MV-4-11 (cell line): ENCODE results near the gene CASQ1.

Experiments
- DNase-seq: peaks from one replicate; lab custom pipeline; 2025; lab: John Stamatoyannopoulos, UW

CASQ1 gene

DNA sequence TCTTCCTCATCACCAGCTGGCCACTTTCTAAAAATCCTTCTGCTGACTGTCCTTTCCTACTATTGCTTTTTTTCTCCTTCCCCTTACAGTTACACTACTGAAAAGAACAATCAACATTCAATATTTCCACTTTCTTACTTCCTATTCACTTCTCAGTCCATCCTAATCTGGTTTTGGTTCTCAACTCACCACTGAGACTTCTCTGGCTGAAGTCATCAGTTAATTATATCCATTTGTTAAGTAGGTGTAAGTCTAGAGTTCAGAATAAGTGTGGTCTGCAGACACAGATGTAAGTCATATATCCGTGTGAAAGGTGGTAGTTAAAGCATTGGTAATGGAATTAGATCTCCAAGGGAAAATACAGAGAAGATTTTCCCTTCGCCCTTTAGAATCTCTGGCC lies 36.2 kb downstream of the CASQ1 start:
- DNase-seq: no peak

DNA sequence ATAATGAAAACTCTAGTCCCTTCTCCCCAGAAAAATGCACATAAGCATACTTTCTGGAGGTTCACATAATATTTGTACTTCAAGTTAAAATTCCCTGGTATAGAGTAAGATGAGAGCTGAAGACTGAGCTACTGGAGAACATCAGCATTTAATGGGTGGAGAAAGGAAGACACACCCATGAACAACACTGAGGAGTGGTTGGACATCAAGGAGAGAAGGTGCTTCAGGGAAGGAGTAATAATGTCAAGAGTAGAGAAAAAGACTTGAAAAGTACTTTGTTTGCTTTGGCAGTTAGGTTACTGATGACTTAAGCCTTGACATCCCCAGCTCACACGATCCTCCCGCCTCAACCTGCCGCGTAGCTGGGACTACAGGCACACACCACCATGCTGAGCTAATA lies 36.7 kb downstream of the CASQ1 start:
- DNase-seq: no peak

DNA sequence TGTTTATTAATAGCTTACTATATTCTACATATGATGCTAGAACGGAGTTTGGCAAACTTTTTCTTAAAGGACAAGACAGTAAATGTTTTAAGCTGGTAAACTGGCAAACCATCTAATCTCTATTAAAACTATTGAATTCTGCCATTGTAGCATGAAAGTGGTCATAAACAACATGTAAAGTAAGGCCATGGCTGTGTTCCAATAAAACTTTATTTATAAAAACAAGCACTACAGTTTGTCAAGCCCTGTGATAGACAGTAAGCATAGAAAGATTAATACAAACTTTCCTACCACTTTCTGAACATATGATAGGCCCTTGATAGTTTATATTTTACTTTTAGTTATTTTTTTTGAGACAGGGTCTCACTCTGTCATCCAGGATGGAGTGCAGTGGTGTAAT lies 37.2 kb downstream of the CASQ1 start:
- DNase-seq: no peak

DNA sequence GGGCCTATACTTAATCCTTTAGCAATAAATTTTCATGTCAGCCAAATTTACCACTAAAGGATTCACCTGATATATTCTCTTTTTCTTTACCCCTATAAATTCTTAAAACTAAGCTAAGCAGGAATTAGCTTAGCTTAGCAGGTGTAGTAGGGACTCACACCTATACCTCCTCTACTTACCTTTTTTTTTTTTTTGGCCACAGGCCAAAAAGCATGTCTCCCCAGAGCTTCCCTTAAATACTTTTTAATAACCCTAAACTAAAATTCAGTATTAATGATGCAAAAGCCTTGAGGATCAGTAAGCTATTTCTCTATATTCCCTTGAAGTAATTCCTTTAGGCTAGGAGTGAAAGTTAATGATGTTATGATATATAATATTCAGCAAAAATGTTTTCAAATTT lies 38.1 kb downstream of the CASQ1 start:
- no peak for DNase-seq

DNA sequence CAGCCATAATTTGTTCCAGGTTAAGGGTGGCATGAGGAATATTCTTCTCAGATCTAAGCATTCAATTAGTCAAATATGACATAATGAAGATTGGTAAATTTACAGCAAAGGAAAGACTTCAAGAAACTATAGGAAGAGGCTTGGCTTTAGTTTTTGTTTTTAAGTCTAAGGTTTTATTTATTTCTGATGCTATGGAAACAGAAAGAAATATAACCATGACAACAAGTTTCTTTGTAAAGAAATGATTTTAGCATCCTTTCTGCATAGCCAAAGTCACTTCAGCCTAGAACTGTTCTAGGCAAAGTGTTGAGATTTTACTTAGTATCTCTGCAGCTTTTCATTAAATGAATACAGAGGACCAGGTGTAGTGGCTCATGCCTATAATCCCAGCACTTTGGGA lies 42.5 kb downstream of the CASQ1 start:
- no peak for DNase-seq

DNA sequence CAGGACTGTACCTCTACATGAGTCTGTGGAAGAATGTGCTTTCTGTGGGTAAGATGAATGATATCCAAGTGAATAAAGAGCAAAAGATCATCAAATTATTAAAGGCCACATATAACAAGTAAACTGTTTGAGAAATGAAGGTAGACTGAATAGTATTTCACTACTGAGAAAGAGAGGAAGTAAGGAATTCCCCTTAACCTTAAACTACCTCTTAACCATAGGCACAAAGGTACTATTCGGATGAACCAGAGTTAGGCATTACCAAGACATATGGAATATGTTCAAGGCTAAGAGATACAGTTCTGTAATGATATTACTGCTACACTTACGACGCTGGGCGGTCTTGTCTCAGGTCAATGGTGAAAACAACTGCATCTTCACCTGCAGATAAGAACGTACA lies 46.4 kb downstream of the CASQ1 start:
- DNase-seq: no peak

DNA sequence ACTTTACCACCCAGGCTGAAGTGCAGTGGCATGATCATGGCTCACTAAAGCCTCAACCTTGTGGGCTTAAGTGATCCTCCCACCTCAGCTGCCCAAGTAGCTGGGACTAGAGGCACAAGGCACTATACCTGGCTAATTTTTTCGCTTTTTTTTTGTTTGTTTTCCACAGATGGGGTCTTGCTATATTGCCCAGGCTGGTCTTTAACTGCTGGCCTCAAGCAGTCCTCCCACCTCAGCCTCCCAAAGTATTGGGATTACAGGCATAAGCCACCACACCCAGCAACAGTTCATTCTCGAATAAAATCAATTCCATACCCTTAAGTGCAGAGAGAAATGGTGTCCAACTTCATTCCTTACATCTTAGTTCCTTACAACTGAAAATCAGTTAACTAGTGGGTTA lies 47.2 kb downstream of the CASQ1 start:
- no peak for DNase-seq

DNA sequence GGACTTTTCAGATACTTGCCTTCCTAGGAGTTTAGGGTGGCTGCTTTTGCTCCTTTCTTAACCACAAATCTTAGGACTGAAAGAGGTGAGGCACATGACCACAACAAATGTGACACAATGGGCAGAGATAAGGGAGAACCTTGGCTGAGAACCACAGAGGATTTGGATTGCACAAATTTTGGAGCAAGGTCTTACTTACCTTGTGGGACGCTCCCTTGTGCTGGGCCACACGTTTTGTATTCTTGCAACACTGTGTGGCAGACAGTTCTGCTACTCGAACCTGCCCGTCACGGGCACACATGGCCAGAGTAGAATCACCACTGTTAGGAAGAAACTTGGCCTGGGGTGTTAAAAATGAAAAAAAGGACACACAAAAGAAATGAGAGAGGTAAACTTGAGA lies 48.0 kb downstream of the CASQ1 start:
- no peak for DNase-seq

DNA sequence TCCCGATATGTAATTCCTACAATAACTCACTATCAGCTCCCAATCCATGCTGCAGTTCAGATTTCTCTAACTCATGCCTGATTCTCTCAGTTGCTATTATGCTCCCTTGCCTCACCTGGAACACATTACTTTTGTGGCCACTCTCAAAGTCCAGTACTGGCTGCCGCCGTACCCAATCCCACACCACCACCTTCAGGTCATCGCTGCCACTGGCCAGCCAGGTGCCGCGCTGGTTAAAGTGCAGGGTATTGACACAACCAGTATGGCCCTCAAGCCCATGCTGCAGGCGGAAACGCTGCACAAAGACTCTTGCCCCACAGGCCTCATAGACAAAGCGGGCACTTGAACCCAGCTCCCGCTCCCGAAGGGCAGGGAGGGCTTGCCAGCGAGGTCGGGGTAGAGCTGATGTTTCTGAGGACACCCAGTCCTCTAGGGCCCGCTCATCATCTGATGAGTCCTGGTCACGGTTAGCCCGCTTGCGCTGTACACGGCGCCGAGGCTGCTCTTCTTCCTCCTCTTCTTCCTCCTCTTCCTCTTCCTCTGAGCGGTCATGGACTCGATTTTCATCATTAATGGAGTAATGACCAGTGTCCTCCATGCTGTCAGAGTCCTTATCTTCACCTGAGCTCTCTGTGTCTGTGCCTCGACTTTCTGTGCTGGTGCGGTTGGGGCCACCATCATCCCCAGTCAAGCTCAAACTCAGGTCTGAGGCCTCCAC lies 49.4 kb downstream of the CASQ1 start:
- no peak for DNase-seq

DNA sequence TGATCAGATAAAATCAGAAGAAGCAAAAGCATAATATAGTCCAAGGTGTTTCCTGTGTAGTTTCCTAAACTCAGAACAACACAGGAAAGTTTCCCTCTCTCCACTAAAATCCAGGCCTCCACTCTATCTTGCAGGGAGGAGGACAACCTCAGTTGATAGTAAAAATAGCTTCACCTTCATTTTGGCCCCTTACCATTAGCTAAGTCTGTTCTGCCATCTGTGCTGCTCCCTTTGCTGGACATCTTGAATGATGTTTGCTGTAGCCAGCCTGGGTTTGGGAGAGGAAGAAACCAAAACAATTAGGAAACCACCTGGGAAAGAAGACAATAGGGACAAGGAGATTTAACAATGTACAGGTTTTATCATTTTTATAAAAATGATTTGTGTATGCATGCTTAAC lies 53.4 kb downstream of the CASQ1 start:
- no peak for DNase-seq

DNA sequence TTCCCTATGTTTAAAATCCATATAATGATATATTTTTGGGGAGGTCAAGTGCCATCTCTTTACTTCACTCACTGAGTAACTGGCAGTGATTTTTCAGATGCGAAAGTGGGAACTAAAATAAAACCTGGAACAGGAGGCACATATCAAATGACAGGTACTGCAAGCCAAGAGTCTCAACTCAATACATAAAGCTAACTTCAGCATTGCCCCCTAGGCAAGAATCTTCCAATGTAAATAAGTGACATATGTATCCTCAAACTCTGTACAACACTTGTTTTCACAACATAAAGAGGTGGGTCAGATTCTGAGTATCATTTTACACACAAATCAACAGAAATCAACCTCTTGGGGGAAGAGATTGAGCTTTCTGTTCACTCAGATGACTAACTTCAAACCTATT lies 53.8 kb downstream of the CASQ1 start:
- DNase-seq: no peak

DNA sequence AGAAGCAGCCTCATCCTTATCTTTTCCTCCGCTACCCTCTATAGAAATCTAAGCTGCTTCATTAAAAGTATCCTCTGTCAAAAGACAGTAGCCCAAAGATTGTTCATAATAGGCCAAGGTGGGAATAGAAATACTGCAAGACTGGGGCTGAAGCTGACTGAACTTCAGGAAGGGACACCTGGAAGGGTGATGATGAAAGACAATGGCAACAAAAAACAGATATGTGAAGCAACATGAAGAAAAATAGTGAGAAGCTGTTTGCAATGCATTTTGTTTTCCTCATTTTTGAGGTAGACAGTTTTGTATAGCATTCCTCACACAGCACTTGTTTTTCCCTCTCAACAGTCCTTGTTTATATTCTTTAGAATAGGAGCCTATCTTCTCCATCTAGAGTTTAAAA lies 55.1 kb downstream of the CASQ1 start:
- DNase-seq: no peak

DNA sequence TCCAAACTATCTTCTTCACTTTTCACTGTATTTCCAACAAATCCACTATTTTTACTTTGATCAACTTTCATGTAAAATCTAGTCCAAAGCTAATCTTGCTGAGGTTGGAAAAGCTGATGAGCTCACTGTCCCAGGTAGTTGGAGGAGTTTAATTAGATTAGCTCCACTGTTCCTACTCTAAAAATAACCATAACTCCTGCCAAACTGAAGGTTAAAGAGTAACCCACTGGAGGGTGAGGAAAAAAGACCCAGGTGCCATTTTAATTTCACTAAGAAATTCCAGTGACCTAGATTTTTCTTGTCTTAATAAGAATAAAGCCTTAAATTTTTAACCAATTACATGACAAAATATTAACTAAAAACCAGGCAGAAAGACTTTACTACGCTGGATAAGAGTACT lies 56.7 kb downstream of the CASQ1 start:
- DNase-seq: no peak

DNA sequence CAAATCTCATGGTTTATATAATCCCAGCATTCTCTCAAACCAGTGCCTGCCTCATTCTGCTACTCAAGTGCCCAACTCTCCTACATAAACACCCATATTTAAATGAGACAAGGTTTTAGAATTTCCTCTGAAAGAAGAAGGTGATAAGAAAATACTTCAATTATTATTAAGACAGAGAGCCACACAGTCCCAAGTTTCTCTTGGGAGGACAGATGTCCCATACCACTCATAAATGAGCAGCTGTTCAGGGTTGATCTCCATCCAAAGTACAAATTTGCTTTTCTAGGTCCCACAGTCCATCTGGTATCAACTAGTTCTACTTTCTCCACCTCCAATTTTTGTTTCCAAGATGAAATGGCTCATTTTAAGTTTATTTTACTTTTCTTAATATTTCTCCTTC lies 60.6 kb downstream of the CASQ1 start:
- DNase-seq: no peak
